Fibroblast of mammary gland (primary cell): ENCODE results near the gene GRB10.

Source experiments
- DNase-seq: peaks from one replicate; pipeline ENCODE4 v3.0.0-alpha.2; 2010; ENCODE audit warnings: low read depth
- H3K4me3 ChIP-seq: 2 replicates; pipeline ENCODE4 v1.5.1; 2011; ENCODE audit warnings: low read depth, mild to moderate bottlenecking, low read length, moderate library complexity; ENCODE audit not compliant: control insufficient read depth
- CTCF ChIP-seq: conservative IDR thresholded peaks from 2 replicates; pipeline ENCODE4 v1.5.1; 2011; ENCODE audit warnings: low read depth, low read length, inconsistent platforms; ENCODE audit not compliant: control insufficient read depth, insufficient read depth

The GRB10 gene

GRCh38 chr7:50661345-50662040 lies 121.2 kb downstream of the GRB10 start:
- peak; percentile 33 for DNase-seq
- no peak for TF ChIP-seq CTCF
- H3K4me3 ChIP-seq: no peak overlapping the region

- no peak for DNase-seq
- no peak for TF ChIP-seq CTCF
- H3K4me3 ChIP-seq: no peak overlapping the region
These were observed 121.9 kb downstream of the GRB10 start for GRCh38 chr7:50660830-50661175.

- no peak for DNase-seq
- no peak for TF ChIP-seq CTCF
- no peak overlapping the region for H3K4me3 ChIP-seq
These were observed 122.5 kb downstream of the GRB10 start for GRCh38 chr7:50660040-50660829.

GRCh38 chr7:50659329-50659965 lies 123.2 kb downstream of the GRB10 start:
- no peak for TF ChIP-seq CTCF
- DNase-seq: no peak
- H3K4me3 ChIP-seq: no peak overlapping the region

- DNase-seq: no peak
- no peak for TF ChIP-seq CTCF
- H3K4me3 ChIP-seq: no peak overlapping the region
These were observed 124.0 kb downstream of the GRB10 start for GRCh38 chr7:50658696-50659095.

GRCh38 chr7:50657912-50658311 lies 124.8 kb downstream of the GRB10 start:
- no peak for DNase-seq
- TF ChIP-seq CTCF: no peak
- H3K4me3 ChIP-seq: no peak overlapping the region
